ENCODE data around the gene POLR3C. TPM values are rescaled to one million over a fixed set of nuclear protein-coding genes. Genes with fewer than 3 reads are reported as not detected.

Gene POLR3C
- total and polyA plus RNA-seq, 2 experiments from 2014 or later: 15.1 to 23.9 TPM

DNA sequence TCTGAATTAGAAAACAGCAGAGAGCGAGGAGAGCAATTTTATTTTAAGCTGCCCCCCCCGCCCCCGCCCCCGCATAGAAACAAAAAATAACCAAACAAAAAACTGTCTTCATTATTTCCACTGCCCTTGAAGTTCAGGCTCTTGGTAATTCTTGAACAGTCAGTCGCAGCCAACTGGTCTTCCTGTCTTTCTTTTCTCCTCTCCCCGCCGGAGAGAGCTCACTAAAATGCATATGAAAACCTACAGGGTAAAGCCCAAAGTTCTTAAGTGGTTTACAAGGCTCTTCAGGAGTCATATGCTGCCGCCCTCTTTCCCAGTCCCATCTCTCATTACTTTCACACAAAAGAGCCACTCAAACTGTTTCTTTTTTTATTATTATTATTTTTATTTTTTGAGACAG lies 62.8 kb downstream of the POLR3C start:
- ATAC-seq (peak; percentile 8; the same call in 2 of the 3 replicates), DNase-seq (ENCODE audit: low spot score) (peak; percentile 53)
- peaks cover 29% of the 10 kb centered on the region for H3K27me3 ChIP-seq (ENCODE audit: insufficient read depth)
- TF ChIP-seq, protein P1, sequence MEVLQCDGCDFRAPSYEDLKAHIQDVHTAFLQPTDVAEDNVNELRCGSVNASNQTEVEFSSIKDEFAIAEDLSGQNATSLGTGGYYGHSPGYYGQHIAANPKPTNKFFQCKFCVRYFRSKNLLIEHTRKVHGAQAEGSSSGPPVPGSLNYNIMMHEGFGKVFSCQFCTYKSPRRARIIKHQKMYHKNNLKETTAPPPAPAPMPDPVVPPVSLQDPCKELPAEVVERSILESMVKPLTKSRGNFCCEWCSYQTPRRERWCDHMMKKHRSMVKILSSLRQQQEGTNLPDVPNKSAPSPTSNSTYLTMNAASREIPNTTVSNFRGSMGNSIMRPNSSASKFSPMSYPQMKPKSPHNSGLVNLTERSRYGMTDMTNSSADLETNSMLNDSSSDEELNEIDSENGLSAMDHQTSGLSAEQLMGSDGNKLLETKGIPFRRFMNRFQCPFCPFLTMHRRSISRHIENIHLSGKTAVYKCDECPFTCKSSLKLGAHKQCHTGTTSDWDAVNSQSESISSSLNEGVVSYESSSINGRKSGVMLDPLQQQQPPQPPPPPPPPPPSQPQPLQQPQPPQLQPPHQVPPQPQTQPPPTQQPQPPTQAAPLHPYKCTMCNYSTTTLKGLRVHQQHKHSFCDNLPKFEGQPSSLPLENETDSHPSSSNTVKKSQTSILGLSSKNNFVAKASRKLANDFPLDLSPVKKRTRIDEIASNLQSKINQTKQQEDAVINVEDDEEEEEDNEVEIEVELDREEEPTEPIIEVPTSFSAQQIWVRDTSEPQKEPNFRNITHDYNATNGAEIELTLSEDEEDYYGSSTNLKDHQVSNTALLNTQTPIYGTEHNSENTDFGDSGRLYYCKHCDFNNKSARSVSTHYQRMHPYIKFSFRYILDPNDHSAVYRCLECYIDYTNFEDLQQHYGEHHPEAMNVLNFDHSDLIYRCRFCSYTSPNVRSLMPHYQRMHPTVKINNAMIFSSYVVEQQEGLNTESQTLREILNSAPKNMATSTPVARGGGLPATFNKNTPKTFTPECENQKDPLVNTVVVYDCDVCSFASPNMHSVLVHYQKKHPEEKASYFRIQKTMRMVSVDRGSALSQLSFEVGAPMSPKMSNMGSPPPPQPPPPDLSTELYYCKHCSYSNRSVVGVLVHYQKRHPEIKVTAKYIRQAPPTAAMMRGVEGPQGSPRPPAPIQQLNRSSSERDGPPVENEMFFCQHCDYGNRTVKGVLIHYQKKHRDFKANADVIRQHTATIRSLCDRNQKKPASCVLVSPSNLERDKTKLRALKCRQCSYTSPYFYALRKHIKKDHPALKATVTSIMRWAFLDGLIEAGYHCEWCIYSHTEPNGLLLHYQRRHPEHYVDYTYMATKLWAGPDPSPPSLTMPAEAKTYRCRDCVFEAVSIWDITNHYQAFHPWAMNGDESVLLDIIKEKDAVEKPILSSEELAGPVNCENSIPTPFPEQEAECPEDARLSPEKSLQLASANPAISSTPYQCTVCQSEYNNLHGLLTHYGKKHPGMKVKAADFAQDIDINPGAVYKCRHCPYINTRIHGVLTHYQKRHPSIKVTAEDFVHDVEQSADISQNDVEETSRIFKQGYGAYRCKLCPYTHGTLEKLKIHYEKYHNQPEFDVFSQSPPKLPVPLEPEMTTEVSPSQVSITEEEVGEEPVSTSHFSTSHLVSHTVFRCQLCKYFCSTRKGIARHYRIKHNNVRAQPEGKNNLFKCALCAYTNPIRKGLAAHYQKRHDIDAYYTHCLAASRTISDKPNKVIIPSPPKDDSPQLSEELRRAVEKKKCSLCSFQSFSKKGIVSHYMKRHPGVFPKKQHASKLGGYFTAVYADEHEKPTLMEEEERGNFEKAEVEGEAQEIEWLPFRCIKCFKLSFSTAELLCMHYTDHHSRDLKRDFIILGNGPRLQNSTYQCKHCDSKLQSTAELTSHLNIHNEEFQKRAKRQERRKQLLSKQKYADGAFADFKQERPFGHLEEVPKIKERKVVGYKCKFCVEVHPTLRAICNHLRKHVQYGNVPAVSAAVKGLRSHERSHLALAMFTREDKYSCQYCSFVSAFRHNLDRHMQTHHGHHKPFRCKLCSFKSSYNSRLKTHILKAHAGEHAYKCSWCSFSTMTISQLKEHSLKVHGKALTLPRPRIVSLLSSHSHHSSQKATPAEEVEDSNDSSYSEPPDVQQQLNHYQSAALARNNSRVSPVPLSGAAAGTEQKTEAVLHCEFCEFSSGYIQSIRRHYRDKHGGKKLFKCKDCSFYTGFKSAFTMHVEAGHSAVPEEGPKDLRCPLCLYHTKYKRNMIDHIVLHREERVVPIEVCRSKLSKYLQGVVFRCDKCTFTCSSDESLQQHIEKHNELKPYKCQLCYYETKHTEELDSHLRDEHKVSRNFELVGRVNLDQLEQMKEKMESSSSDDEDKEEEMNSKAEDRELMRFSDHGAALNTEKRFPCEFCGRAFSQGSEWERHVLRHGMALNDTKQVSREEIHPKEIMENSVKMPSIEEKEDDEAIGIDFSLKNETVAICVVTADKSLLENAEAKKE (CRISPR knock-in tag; IDR thresholded peaks at IDR 0.05): no peak
- TF ChIP-seq STAT1 (IDR thresholded peaks at IDR 0.05; ENCODE audit: unreplicated experiment): no peak
- TF ChIP-seq POLR2AphosphoS5 (IDR thresholded peaks at IDR 0.05; ENCODE audit: low read depth): no peak
- TF ChIP-seq, protein P2, sequence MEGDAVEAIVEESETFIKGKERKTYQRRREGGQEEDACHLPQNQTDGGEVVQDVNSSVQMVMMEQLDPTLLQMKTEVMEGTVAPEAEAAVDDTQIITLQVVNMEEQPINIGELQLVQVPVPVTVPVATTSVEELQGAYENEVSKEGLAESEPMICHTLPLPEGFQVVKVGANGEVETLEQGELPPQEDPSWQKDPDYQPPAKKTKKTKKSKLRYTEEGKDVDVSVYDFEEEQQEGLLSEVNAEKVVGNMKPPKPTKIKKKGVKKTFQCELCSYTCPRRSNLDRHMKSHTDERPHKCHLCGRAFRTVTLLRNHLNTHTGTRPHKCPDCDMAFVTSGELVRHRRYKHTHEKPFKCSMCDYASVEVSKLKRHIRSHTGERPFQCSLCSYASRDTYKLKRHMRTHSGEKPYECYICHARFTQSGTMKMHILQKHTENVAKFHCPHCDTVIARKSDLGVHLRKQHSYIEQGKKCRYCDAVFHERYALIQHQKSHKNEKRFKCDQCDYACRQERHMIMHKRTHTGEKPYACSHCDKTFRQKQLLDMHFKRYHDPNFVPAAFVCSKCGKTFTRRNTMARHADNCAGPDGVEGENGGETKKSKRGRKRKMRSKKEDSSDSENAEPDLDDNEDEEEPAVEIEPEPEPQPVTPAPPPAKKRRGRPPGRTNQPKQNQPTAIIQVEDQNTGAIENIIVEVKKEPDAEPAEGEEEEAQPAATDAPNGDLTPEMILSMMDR (conservative IDR thresholded peaks at IDR 0.05; ENCODE audit: low read depth in 2 of 2): no peak
- TF ChIP-seq, protein P3, sequence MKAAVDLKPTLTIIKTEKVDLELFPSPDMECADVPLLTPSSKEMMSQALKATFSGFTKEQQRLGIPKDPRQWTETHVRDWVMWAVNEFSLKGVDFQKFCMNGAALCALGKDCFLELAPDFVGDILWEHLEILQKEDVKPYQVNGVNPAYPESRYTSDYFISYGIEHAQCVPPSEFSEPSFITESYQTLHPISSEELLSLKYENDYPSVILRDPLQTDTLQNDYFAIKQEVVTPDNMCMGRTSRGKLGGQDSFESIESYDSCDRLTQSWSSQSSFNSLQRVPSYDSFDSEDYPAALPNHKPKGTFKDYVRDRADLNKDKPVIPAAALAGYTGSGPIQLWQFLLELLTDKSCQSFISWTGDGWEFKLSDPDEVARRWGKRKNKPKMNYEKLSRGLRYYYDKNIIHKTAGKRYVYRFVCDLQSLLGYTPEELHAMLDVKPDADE (IDR thresholded peaks at IDR 0.05): no peak
- TF ChIP-seq EZH2 (IDR thresholded peaks at IDR 0.05; ENCODE audit: low read depth, unreplicated experiment): no peak
- TF ChIP-seq, protein P4, sequence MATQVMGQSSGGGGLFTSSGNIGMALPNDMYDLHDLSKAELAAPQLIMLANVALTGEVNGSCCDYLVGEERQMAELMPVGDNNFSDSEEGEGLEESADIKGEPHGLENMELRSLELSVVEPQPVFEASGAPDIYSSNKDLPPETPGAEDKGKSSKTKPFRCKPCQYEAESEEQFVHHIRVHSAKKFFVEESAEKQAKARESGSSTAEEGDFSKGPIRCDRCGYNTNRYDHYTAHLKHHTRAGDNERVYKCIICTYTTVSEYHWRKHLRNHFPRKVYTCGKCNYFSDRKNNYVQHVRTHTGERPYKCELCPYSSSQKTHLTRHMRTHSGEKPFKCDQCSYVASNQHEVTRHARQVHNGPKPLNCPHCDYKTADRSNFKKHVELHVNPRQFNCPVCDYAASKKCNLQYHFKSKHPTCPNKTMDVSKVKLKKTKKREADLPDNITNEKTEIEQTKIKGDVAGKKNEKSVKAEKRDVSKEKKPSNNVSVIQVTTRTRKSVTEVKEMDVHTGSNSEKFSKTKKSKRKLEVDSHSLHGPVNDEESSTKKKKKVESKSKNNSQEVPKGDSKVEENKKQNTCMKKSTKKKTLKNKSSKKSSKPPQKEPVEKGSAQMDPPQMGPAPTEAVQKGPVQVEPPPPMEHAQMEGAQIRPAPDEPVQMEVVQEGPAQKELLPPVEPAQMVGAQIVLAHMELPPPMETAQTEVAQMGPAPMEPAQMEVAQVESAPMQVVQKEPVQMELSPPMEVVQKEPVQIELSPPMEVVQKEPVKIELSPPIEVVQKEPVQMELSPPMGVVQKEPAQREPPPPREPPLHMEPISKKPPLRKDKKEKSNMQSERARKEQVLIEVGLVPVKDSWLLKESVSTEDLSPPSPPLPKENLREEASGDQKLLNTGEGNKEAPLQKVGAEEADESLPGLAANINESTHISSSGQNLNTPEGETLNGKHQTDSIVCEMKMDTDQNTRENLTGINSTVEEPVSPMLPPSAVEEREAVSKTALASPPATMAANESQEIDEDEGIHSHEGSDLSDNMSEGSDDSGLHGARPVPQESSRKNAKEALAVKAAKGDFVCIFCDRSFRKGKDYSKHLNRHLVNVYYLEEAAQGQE (IDR thresholded peaks at IDR 0.05; ENCODE audit: unreplicated experiment): no peak
- TF ChIP-seq ZNF114 (CRISPR knock-in tag; IDR thresholded peaks at IDR 0.05): no peak
- TF ChIP-seq CREB1 (CRISPR knock-in tag; IDR thresholded peaks at IDR 0.05; ENCODE audit: low read depth): no peak
- no peak for TF ChIP-seq EZH2phosphoT487 (IDR thresholded peaks at IDR 0.05; ENCODE audit: unreplicated experiment)
- TF ChIP-seq JUNB (IDR thresholded peaks at IDR 0.05; ENCODE audit: unreplicated experiment): no peak
- no peak for TF ChIP-seq NANOG (IDR thresholded peaks at IDR 0.05; ENCODE audit: borderline replicate concordance)
- TF ChIP-seq ZNF331 (CRISPR knock-in tag; IDR thresholded peaks at IDR 0.05; ENCODE audit: low read depth): no peak
- no peak overlapping the region for H3K27ac ChIP-seq (ENCODE audit: low read depth)
- H3K27ac Mint-ChIP-seq: no peak overlapping the region
- H3K4me3 Mint-ChIP-seq: peak overlapping the region; percentile 84
- peaks cover 11% of the 10 kb centered on the region; the same call in 1 of the 2 replicates for H3K4me1 ChIP-seq (ENCODE audit: insufficient read depth)
- no peaks in the 10 kb centered on the region for H3K36me3 Mint-ChIP-seq (ENCODE audit: low read depth)
- no peaks in the 10 kb centered on the region for H3K9me2 ChIP-seq (ENCODE audit: insufficient read depth)
- H3F3A ChIP-seq (replicated peaks; ENCODE audit: low read depth): no peaks in the 10 kb centered on the region
- H2AFZ ChIP-seq: peak overlapping the region; percentile 98
- H4K20me1 ChIP-seq (replicated peaks; ENCODE audit: insufficient read depth): no peaks in the 10 kb centered on the region
- H3K79me2 ChIP-seq (replicated peaks; ENCODE audit: insufficient read depth): no peaks in the 10 kb centered on the region
- H3K4me1 Mint-ChIP-seq: peaks cover 19% of the 10 kb centered on the region; the same call in 2 of the 3 replicates
- peak overlapping the region; percentile 85 for H3K4me3 ChIP-seq
- H3K36me3 ChIP-seq (ENCODE audit: insufficient read depth): no peaks in the 10 kb centered on the region
- H3K27me3 Mint-ChIP-seq (ENCODE audit: insufficient read depth, low read depth, poor library complexity): peaks cover 18% of the 10 kb centered on the region
- no peaks in the 10 kb centered on the region for H3K9me3 Mint-ChIP-seq
- peak overlapping the region; percentile 91 for H3K4me2 ChIP-seq

All from GM23338 (cell line).